C1 segment of cervical spinal cord (tissue), 14 donors: Measurements from ENCODE around the gene CACNG7.
"Not testable (repeated sequence)": the region's sequence is repeated elsewhere in the genome, so short reads cannot be mapped to it uniquely, and the experiment has no call there.

Source experiments
- DNase-seq, 14 donors: peaks; one replicate each; lab custom pipeline; 2025; lab: John Stamatoyannopoulos, UW

The CACNG7 gene, protein sequence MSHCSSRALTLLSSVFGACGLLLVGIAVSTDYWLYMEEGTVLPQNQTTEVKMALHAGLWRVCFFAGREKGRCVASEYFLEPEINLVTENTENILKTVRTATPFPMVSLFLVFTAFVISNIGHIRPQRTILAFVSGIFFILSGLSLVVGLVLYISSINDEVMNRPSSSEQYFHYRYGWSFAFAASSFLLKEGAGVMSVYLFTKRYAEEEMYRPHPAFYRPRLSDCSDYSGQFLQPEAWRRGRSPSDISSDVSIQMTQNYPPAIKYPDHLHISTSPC

DNA sequence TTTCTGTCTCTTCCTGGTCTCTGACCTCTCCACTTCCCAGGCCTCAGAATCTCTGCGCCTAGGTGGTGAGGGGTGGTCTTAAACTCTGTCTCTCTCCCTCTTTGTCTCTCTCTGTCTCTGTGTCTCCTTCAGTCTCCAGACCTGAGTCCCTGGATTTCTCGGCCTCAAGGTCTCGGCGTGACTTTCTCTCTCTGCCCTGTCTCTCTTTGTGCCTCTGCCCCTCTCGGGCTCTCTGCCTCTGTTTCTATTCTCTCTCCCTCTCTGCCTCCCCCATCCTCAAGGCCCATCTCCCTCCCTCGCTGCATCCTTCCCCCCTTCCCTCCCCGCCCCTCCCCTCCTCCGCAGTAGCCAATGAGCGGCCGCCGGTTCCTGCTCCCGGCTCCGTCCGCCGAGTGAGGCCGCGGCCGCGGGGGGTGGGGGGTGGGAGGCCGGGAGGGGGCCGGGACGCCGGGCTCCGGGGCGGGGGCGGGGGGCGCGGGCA lies at the start of gene CACNG7:
Gene CACNG7 (plus strand): TSS at position 344 of the 481 bp plus-strand sequence. CDS start 3,554 bp downstream, outside the sequence.
- DNase-seq: peak in 11 of 14 donors; percentile 2 to 60 (median 30)

DNA sequence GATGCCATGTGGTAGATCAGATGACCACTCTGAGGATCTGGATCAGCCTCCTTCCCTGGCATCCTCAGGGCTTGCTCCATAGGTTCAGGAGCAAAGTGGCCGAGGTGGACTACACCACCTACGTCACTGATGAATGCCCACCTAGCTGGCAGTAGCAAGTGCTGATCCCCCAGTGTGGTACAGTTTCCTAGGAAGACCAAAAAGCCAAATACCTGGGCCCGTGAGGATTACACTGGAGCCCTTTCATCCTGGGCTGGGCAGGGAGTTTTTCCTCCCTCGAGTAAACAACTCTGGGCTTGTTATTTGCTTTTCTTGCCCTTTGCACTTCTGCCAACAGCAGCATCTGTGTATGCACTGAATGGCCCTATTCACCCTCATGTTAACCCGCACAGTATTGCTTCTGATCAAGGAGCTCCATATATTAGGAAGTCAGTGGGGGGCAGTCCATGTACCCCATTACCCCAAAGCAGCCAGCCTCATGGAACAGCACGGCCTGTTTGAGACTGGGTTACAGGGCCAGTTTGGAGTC lies 44.7 kb upstream of the CACNG7 start:
- DNase-seq: peak in 8 of 14 donors; percentile 12 to 56 (median 42)

DNA sequence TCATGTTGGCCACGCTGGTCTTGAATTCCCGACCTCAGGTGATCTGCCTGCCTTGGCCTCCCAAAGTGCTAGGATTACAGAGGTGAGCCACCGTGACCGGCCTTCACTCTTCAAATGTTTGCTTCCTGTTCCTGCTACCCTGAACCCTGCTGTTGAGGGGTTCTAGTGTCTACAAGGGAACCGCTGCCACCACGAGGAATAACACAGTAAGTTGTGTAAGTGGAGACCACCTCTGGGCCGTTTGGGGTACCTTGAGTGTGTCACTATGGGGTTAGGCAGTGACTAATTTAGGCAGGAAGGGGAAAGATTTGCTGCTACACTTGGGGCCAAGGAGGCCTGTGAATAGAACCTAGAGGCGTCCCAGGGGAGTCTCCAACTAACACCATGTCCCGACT lies 43.6 kb upstream of the CACNG7 start:
- peak in 1 of 14 donors; percentile 62 for DNase-seq

DNA sequence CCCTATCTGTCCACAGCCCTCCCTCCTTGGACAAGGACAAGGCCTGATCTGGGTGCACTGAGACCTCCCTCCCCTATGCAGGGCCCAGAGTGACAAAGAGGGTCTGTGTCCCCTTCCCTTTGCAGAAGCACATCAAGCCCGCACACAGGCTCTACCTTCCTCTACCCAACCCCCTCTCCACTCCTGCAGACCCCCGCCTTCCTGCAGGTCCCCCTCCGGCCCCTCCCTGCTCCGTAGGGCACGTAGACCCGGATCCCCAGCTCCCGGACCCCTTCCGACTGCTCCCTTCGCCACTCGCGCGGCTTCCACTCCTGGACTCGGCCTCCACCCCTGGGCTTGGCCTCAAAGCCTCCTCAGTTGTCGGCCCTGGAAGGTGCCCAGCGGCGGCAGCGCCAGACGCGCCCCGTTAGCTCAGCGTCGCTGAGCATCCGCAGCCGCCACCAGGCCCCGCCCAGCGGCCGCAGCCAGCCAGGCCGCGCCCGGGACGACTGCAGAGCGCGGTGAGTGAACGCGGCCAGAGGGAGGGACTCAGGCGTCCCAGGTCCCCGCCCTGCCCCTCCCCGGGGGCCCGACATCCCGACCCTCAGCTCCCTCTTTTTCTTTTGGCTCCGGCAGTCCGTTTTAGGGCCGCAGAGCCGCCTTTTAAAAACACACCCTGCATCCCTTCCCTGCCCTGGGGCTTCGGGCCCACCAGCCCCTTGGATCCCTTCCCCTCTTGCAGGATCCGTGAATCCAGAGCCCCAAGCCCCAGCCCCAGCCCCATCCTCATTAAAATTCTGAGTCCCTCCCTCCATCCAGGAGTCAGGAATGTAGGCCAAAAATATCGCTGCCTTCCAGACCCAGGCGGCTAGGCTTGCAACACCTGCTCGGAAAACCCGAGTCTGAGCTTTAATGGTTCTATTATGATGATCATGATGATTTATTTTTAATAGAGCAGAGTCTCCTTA lies 42.9 kb upstream of the CACNG7 start:
- DNase-seq: peak in 13 of 14 donors; percentile 11 to 89 (median 58)

DNA sequence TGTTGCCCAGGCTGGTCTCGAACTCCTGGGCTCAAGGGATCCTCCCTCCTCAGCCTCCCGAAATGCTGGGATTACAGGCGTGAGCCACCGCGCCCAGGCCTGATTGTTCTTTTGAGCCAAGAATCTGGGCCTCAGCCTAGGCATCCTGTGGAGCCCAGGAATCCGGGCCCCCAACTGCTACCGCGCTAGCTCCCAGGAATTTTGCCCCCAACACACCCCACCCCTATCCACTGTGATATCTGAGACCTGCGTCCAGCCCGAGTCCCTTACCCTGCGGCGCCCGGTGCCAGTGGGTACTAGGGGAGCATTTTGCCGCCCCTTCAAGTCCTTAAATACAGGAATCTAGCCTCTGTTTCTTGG lies 42.2 kb upstream of the CACNG7 start:
- DNase-seq: peak in 3 of 14 donors; percentile 26 to 52 (median 48)

DNA sequence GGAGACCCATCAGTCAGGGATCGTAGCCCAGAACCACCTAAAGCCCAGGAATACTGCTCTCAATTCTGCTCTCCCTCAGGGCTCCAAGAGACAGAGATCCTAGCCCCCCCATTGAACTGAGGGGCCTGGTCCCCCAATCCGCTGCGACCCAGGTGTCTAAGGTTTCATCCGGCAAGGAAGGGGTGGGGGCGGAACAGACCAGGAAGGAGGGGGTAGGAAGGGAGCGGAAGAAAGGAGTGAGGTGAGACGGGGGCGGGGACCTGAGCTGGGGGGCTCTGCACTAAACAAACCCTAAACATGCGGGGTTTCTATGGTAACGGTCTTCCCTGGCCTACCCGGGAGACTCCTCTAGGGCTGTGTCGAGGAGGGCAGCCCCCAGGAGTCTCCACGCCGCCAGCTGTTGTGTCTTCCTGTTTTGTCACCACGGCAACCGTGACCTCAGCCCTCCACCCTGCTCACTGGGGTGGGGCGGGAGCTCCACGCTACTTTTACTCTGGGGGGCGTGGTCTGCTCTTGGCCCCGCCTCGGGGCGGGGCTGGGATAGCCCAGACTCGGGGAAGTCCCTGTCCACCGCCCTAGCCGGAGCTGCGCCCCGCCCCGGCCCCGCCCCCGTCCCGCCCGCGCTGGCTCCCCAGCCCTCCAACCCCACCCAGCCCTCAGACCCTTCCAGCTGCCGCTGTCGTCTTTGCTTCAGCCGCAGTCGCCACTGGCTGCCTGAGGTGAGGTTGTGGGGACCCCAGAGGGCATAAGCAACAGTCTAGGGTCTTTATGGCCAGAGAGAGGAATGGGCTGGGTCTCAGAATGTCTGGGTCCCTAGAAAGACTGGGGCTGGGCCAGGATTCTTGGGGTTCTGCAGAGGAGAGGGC lies 41.6 kb upstream of the CACNG7 start, which contains the start of gene MYADM:
Gene MYADM (plus strand): TSS at position 659 of the 866 bp plus-strand sequence. CDS start 5,647 bp downstream, outside the sequence.
- peak; percentile 56 to 97 (median 90) for DNase-seq

DNA sequence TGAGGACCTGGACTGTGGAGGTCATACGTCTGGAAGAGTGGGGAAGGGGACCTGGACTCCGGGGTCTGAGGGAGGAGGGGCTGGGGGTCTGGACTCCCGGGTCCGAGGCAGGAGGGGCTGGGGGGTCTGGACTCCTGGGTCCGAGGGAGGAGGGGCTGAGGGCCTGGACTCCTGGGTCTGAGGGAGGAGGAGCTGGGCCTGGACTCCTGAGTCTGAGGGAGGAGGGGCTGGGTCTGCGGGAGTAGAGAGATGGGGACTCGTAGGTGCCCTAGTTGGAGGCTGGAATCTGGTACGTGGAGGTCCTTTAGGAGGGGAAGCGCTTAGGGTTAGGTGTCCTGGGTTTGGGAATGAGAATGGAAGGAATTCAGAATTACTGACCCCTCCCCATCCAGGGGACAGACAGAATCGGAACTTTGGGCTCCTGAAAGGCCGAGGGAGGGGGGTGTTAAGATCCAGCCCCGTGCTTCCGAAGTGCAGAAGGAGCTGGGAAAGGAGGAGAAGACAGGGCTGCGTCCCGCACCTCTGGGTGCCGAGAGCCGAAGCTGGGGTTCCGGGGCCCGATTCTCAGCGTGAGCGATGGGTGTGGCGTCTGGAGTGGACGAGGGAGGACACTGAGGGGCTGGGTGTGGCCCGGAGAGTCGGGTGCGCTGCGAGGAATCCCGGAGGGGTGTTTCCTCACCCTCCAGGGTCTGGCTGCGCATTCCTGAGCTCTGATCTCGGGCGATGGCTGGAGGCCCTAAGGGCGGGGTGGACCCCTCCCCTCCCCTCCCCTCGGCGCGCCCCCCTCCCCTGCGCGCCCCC lies 40.8 kb upstream of the CACNG7 start:
- DNase-seq: peak in 4 of 14 donors; percentile 32 to 69 (median 43)

DNA sequence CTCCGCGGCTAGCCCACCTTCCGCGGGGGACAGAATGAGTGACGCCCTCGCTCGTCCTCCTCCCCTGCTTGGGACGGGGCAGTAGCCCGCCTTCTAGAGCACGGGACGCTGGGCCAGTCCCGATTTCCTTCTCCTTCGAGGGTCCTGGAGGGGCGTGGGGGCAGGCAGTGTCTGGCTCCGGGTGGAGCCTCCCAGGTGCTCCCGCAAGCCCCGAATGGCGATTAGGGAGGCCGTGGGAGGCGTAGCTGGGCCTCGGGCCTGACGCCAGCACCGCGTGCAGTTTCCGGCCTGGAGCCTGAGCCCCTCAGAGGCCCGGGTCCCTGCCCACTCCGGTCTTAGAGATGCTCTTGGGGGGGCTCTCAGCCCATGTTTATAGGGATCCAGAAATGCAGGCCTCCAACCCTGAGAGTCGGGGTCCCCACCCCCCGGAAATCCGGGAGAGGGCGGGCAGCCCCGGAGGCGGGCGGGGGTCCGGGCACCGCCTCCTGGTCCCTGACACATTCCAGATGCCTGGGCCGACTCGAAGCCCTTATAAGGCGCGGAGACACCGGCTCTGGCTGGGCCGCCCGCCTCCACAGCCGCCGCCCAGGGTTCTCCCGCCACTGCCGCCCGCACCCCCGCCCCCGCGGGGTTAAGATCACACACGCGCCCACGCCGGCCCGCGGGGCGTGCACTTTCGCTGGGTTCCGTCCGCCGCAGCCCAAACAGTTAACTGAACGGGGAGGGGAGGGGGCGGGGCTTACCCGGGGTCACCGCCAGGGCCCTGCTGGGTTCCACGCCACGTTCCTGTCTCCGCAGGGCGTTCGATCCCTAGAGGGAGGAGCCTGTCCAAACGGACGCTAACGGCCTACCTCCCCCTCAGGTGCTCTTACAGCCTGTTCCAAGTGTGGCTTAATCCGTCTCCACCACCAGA lies 39.9 kb upstream of the CACNG7 start:
- DNase-seq: peak in 12 of 14 donors; percentile 25 to 83 (median 50)

DNA sequence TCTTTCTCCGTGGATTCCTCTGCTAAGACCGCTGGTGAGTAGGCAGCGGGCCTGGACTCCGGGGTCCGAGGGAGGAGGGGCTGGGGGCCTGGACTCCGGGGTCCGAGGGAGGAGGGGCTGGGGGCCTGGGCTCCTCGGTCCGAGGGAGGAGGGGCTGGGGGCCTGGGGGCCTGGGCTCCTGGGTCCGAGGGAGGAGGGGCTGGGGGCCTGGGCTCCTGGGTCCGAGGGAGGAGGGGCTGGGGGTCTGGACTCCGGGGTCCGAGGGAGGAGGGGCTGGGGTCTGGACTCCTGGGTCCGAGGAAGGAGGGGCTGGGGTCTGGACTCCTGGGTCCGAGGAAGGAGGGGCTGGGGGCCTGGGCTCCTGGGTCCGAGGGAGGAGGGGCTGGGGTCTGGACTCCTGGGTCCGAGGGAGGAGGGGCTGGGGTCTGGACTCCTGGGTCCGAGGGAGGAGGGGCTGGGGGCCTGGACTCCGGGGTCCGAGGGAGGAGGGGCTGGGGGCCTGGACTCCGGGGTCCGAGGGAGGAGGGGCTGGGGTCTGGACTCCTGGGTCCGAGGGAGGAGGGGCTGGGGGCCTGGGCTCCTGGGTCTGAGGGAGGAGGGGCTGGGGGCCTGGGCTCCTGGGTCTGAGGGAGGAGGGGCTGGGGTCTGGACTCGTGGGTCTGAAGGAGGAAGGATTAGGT lies 39.1 kb upstream of the CACNG7 start:
- not testable (repeated sequence) for DNase-seq

DNA sequence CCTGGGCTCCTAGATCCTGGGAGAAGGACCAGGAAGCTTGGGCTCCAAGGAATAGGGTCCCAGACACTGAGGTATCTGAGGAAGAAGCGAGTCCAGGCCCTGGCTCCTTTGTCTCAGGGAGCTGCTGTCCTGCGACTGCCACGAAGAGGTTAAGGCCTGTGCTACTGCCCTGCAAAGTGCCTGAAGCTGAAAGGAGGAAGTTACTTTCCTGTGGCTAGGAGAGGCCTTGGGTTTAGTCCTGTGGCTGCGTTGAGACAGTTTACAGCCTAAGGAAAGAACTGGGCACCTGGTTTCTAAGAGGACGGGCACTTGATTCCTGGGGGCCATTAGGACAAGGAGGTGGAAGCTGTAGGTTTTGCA lies 38.6 kb upstream of the CACNG7 start:
- peak in 2 of 14 donors; percentile 6 to 10 for DNase-seq

DNA sequence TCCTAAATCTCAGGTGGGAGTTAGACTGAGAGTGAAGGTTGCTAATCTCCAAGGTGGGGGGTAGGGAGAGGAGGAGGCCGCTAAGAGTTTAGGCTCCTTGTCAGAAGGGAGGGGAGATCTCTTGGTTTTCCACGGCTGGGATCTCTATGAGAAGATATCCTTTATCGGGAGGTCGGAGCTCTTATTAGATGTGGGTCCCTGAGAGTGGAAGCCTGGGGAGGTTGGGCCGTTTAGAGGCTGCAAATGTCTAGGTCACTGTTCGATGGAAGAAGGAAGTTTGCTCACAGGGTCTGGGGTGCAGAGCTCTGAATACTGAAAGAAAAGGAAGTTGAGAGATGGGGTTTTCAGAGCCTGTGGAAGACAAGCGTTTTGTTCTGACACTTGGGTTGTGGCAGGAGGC lies 37.6 kb upstream of the CACNG7 start:
- peak in 3 of 14 donors; percentile 2 to 4 (median 3) for DNase-seq

DNA sequence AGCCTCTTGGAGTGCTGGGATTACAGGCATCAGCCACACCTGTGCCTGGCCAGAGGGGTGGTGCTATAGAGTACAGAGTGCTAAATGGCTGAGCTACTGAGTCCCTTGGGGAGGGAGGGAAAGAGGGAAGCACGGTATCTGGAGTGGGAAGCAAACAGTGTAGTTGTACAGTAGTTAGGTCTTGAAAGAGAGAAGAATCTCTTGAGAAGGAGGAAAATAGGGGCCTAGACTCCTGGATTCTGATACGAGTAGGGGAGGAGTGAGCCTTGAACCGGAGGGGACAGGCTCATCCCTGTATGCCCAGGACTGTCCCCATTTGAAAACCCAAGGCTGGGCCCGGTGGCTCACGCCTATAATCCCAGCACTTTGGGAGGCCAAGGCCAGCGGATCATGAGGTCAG lies 36.3 kb upstream of the CACNG7 start:
- no peak for DNase-seq

DNA sequence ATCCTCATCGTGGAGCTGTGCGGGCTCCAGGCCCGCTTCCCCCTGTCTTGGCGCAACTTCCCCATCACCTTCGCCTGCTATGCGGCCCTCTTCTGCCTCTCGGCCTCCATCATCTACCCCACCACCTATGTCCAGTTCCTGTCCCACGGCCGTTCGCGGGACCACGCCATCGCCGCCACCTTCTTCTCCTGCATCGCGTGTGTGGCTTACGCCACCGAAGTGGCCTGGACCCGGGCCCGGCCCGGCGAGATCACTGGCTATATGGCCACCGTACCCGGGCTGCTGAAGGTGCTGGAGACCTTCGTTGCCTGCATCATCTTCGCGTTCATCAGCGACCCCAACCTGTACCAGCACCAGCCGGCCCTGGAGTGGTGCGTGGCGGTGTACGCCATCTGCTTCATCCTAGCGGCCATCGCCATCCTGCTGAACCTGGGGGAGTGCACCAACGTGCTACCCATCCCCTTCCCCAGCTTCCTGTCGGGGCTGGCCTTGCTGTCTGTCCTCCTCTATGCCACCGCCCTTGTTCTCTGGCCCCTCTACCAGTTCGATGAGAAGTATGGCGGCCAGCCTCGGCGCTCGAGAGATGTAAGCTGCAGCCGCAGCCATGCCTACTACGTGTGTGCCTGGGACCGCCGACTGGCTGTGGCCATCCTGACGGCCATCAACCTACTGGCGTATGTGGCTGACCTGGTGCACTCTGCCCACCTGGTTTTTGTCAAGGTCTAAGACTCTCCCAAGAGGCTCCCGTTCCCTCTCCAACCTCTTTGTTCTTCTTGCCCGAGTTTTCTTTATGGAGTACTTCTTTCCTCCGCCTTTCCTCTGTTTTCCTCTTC lies 35.1 kb upstream of the CACNG7 start:
- no peak for DNase-seq

DNA sequence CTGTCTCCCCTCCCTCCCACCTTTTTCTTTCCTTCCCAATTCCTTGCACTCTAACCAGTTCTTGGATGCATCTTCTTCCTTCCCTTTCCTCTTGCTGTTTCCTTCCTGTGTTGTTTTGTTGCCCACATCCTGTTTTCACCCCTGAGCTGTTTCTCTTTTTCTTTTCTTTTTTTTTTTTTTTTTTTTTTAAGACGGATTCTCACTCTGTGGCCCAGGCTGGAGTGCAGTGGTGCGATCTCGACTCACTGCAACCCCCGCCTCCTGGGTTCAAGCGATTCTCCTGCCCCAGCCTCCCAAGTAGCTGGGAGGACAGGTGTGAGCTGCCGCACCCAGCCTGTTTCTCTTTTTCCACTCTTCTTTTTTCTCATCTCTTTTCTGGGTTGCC lies 34.5 kb upstream of the CACNG7 start:
- DNase-seq: no peak

DNA sequence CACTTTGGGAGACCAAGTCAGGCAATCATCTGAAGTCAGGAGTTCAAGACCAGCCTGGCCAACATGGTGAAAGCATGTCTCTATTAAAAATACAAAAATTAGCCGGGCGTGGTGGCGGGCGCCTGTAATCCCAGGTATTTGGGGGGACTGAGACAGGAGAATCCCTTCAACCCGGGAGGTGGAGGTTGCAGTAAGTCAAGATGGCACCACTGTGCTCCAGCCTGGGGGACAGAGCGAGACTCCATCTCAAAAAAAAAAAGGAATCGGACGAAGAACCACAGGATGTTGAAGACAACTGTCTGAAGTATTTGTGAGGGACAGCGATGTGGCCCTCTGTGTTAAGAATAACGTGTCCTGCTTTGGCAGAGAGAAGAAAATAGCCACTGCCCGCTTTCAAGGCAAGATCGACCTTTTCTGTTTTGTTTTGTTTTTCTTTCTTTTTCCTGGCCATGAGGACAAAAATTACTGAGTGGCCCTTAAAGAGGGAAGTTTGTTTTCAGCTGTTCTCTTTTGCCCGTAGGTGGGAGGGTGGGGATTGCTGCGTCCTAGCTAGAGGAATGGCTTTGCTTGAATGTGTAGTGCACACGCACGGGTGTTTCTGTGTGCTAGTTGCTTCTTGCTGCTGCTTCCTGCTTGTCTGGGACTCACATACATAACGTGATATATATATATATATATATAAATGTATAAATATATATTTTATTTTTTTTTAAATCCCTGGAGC lies 33.3 kb upstream of the CACNG7 start:
- no peak for DNase-seq

DNA sequence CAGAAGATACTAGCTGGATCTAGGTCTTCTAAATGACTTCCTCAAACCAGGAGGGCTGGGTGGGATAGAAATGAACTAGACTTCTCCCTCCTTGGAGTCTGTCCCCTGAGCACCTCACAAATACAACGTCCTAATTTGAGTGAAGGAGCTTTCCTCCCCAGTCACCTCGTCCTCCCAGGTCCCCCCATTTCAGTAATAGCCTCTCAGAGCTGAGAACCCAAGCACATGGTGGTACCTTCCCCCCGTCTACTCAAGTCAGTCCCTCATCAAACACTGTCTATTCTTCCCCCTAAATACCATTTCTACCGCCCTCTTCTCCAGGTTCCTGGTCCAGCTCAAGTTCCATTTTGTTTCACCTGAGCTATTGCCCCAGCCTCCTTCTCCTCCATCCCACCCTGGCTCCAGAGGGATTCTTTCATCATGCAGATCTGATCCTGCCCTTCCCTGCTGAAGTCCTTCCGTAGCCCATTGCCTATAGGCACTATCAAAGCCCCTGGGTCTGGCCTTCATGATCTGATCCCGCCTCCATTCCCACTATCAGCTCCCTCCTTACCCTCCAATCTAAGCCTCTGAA lies 32.3 kb upstream of the CACNG7 start:
- DNase-seq: no peak

DNA sequence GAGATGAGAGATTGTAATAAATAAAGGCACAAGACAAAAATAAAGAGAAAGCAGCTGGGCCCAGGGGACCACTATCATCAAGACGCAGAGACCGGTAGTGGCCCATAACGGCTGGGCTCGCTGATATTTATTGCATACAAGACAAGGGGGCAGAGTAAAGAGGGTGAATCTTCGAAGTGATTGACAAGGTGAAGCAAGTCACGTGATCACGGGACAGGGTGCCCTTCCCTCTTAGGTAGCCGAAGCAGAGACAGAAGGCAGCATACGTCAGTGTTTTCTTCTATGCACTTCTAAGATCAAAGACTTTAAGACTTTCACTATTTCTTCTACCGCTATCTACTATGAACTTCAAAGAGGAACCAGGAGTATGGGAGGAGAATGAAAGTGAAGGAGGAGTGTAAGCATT lies 31.7 kb upstream of the CACNG7 start:
- no peak for DNase-seq
